K562 (cell line): ENCODE measurements around the gene ACTN3. TPM values are rescaled to one million over a fixed set of nuclear protein-coding genes. Genes with fewer than 3 reads are reported as not detected.

Source experiments
- BCLAF1 ChIP-seq, 2 experiments: fragments of 450-650 bp in 1 of 2; IDR thresholded peaks; 2 replicates each; pipeline ENCODE4 v1.6.1; 2011 to 2017; ENCODE audit warnings: low read depth in 2 of 2, antibody characterized with exemption in 1 of 2, borderline replicate concordance in 1 of 2, low read length in 1 of 2, mild to moderate bottlenecking in 1 of 2, mixed read lengths in 1 of 2; ENCODE audit not compliant: control insufficient read depth in 1 of 2
- BHLHE40 ChIP-seq: IDR thresholded peaks from 2 replicates; pipeline ENCODE4 v1.6.1; 2011; ENCODE audit warnings: low read length, improper control_type of control experiment
- CHD1 ChIP-seq: fragments of 200-600 bp; sonication (generic); IDR thresholded peaks from one replicate; pipeline ENCODE4 v1.6.1; 2012; ENCODE audit warnings: mild to moderate bottlenecking, moderate library complexity, low read length, inconsistent platforms
- ELK1 ChIP-seq: sonication (generic); formaldehyde crosslinking; IDR thresholded peaks from 2 replicates; pipeline ENCODE4 v1.8.1; 2022; ENCODE audit warnings: missing genetic modification reagents
- EP300 ChIP-seq: IDR thresholded peaks from 2 replicates; pipeline ENCODE4 v1.6.1; 2012; ENCODE audit warnings: low read length, improper control_type of control experiment
- FOXO4 ChIP-seq: fragments of 450-650 bp; formaldehyde crosslinking; IDR thresholded peaks from 2 replicates; pipeline ENCODE4 v1.4.0; 2020; ENCODE audit warnings: mild to moderate bottlenecking, moderate library complexity
- FUS ChIP-seq: fragments of 200-400 bp; formaldehyde crosslinking; optimal IDR thresholded peaks from 2 replicates; pipeline ENCODE3; 2017; ENCODE audit warnings: low read depth, low read length
- HES1 ChIP-seq: fragments of 450-650 bp; IDR thresholded peaks from 2 replicates; pipeline ENCODE4 v1.6.1; 2016; ENCODE audit warnings: low read depth, mild to moderate bottlenecking, moderate library complexity
- HOXB6 ChIP-seq: fragments of 250-450 bp; sonication (Bioruptor Pico); IDR thresholded peaks from 2 replicates; pipeline ENCODE4 v1.5.1; 2022; ENCODE audit warnings: mild to moderate bottlenecking, borderline replicate concordance
- NFIX ChIP-seq: fragments of 250-450 bp; sonication (Bioruptor Pico); IDR thresholded peaks from 2 replicates; pipeline ENCODE4 v1.4.0; 2020; ENCODE audit warnings: low read depth, mild to moderate bottlenecking, moderate library complexity
- SREBF2 ChIP-seq: sonication (generic); formaldehyde crosslinking; IDR thresholded peaks from 2 replicates; pipeline ENCODE4 v1.4.0; 2020; ENCODE audit warnings: mild to moderate bottlenecking, missing genetic modification reagents
- SRSF3 ChIP-seq: fragments of 200-400 bp; formaldehyde crosslinking; IDR thresholded peaks from 2 replicates; pipeline ENCODE4 v1.6.1; 2016; ENCODE audit warnings: mild to moderate bottlenecking, low read length, moderate library complexity; ENCODE audit not compliant: insufficient read depth
- TCF3 ChIP-seq: sonication (generic); formaldehyde crosslinking; IDR thresholded peaks from 2 replicates; pipeline ENCODE4 v1.4.0; 2020; ENCODE audit warnings: mild to moderate bottlenecking, missing genetic modification reagents
- TCF7L2 ChIP-seq: fragments of 150-350 bp; IDR thresholded peaks from 2 replicates; pipeline ENCODE4 v1.6.1; 2016; ENCODE audit warnings: low read depth, mild to moderate bottlenecking, low read length, moderate library complexity
- ZBTB43 ChIP-seq: sonication (generic); formaldehyde crosslinking; IDR thresholded peaks from 2 replicates; pipeline ENCODE4 v1.8.0; 2023; ENCODE audit warnings: mild to moderate bottlenecking, missing genetic modification reagents
- ZNF212 ChIP-seq: fragments of 450-650 bp; formaldehyde crosslinking; IDR thresholded peaks from 2 replicates; pipeline ENCODE4 v1.4.0; 2020; ENCODE audit warnings: mild to moderate bottlenecking
- ZNF449 ChIP-seq: fragments of 250-450 bp; sonication (Bioruptor Pico); IDR thresholded peaks from 2 replicates; pipeline ENCODE4 v1.8.0; 2022; ENCODE audit warnings: moderate library complexity, mild to moderate bottlenecking, inconsistent platforms
- ZNF766 ChIP-seq: fragments of 200-800 bp; sonication (Bioruptor generic); conservative IDR thresholded peaks from 2 replicates; pipeline ENCODE4 v1.6.1; 2016; ENCODE audit warnings: missing genetic modification characterization, missing compliant biosample characterization
- polyA plus RNA-seq, 8 experiments: library from polyadenylated mRNA; depleted of rRNA in 4 of 8; stranded (reverse) in 5 of 8; unstranded in 3 of 8; fragments of >200 nt; fragmentation: Nextera tagmentation in 2 of 8; fragmentation: Illumina TruSeq in 1 of 8; extraction: Ambion mirVana in 2 of 8; extraction: Trizol in 1 of 8; gene quantifications; 2 replicates each; pipeline versions ENCODE4 v1.2.1 to v1.2.3, GENCODE V29; 2011 to 2014; ENCODE audit warnings: inconsistent platforms in 1 of 8, missing spikeins in 1 of 8
- total RNA-seq, 7 experiments: library from RNA; depleted of rRNA in 6 of 7; stranded (reverse); fragments of >200 nt in 6 of 7; fragmentation: Illumina TruSeq in 2 of 7; extraction: Trizol in 2 of 7; gene quantifications; 2 replicates each; pipeline versions ENCODE4 v1.2.1 to v1.2.3, GENCODE V29; 2011 to 2021; ENCODE audit warnings: low replicate concordance in 1 of 7

Gene ACTN3
- total and polyA plus RNA-seq, 9 of the 15 experiments (the other 6 are each of a cell fraction or from before 2014, with no cell fraction given) = not detected

- TF ChIP-seq ELK1 (CRISPR knock-in tag) = no peak
- no peak for TF ChIP-seq SREBF2 (CRISPR knock-in tag)
- no peak for TF ChIP-seq TCF7L2
- TF ChIP-seq ZBTB43 = no peak
- no peak for TF ChIP-seq NFIX
- no peak for TF ChIP-seq EP300
- no peak for TF ChIP-seq BCLAF1 (IDR thresholded peaks at IDR 0.05; ENCODE audit: borderline replicate concordance in 1 of 2, control insufficient read depth in 1 of 2, low read depth in 2 of 2, low read length in 1 of 2)
- TF ChIP-seq HES1 = no peak
- 0 out of 2 replicates have a peak, but pooled peaks have one; percentile 7 for TF ChIP-seq TCF3 (CRISPR knock-in tag)
- TF ChIP-seq ZNF449 (CRISPR knock-in tag) = no peak
- TF ChIP-seq FUS = peak; percentile 36
- no peak for TF ChIP-seq BHLHE40
- TF ChIP-seq ZNF212 (CRISPR knock-in tag) = no peak
- TF ChIP-seq FOXO4 (CRISPR knock-in tag) = no peak
- peak; percentile 56 for TF ChIP-seq CHD1
- no peak for TF ChIP-seq ZNF766
- 0 out of 2 replicates have a peak, but pooled peaks have one; percentile 26 for TF ChIP-seq HOXB6 (CRISPR knock-in tag)
- no peak for TF ChIP-seq SRSF3
Measured at GRCh38 chr11:66545701-66546367, 869 bp upstream of the ACTN3 start, which contains the start of gene ZDHHC24 (continued).
